Calu3 (cell line): ENCODE measurements around the gene SH3RF1. TPM values are rescaled to one million over a fixed set of nuclear protein-coding genes. Genes with fewer than 3 reads are reported as not detected.

Source experiments
- BruUV-seq: library from RNA; stranded (reverse); fragments of 400-500 nt; replicated peaks from 2 replicates; lab custom pipeline; 2021; lab: Mats Ljungman, UMichigan
- CTCF ChIA-PET: fragments of 300-600 bp; sonication (Branson Sonifier 250); formaldehyde crosslinking; loops from one replicate; lab custom pipeline; 2022; ENCODE audit warnings: antibody characterized with exemption; lab: Charles Lee
- DNase-seq: peaks from one replicate; pipeline ENCODE4 v3.0.0; 2022
- H3K27ac Mint-ChIP-seq: one replicate; pipeline ENCODE4 v1.8.0; 2022; ENCODE audit warnings: mixed read lengths; ENCODE audit not compliant: unreplicated experiment
- H3K27me3 Mint-ChIP-seq: one replicate; pipeline ENCODE4 v1.8.0; 2022; ENCODE audit warnings: mixed read lengths; ENCODE audit not compliant: unreplicated experiment
- H3K36me3 Mint-ChIP-seq: one replicate; pipeline ENCODE4 v1.8.0; 2022; ENCODE audit warnings: mild to moderate bottlenecking, moderate library complexity, mixed read lengths; ENCODE audit not compliant: insufficient read depth, unreplicated experiment
- H3K4me1 Mint-ChIP-seq: one replicate; pipeline ENCODE4 v1.8.0; 2022; ENCODE audit warnings: mild to moderate bottlenecking, low read depth, mixed read lengths; ENCODE audit not compliant: unreplicated experiment
- H3K4me3 Mint-ChIP-seq: one replicate; pipeline ENCODE4 v1.8.0; 2022; ENCODE audit warnings: mild to moderate bottlenecking, low read depth, moderate library complexity, mixed read lengths; ENCODE audit not compliant: unreplicated experiment
- H3K9me3 Mint-ChIP-seq: one replicate; pipeline ENCODE4 v1.8.0; 2022; ENCODE audit warnings: low read depth, mixed read lengths; ENCODE audit not compliant: unreplicated experiment
- CTCF ChIP-seq: fragments of 200-600 bp; IDR thresholded peaks from one replicate; pipeline ENCODE4 v1.8.0; 2022; ENCODE audit warnings: antibody characterized with exemption; ENCODE audit not compliant: unreplicated experiment
- intact Hi-C: fragments of 100-400 bp; cut with micrococcal nuclease; formaldehyde crosslinking; loops from one replicate; pipeline ENCODE4 v1.10.0; 2022; ENCODE audit not compliant: unreplicated experiment
- total RNA-seq: library from RNA; stranded (reverse); gene quantifications from 2 replicates; pipeline ENCODE4 v1.2.3, GENCODE V29; 2022

Gene SH3RF1
- total RNA-seq, 1 experiment from 2014 or later: 70.1 TPM

GRCh38 chr4:169212981-169213380 lies 57.8 kb downstream of the SH3RF1 start:
- H3K4me1 Mint-ChIP-seq: peaks cover 43% of the 10 kb centered on the region
- intact Hi-C loops: no loop called here
- H3K4me3 Mint-ChIP-seq: no peak overlapping the region
- CTCF ChIA-PET: interaction anchor here (0.5 kb wide), 1 partner anchor 121 kb away, joined by 5 read pairs; no protein-coding TSS in a partner anchor
- no peak overlapping the region for H3K27ac Mint-ChIP-seq
- BruUV-seq: no TSS peak
- no peak for DNase-seq
- TF ChIP-seq CTCF: no peak
- H3K9me3 Mint-ChIP-seq: peaks cover 2% of the 10 kb centered on the region
- no peaks in the 10 kb centered on the region for H3K27me3 Mint-ChIP-seq
- H3K36me3 Mint-ChIP-seq: peaks cover 43% of the 10 kb centered on the region

GRCh38 chr4:169210504-169211118 lies 60.1 kb downstream of the SH3RF1 start:
- TF ChIP-seq CTCF: no peak
- Mint-ChIP-seq H3K4me1 (peaks cover 37% of the 10 kb centered on the region), H3K4me3 (no peak overlapping the region), H3K36me3 (peaks cover 37% of the 10 kb centered on the region), H3K27ac (peak overlapping the region; percentile 14), H3K9me3 (peaks cover 2% of the 10 kb centered on the region), H3K27me3 (no peaks in the 10 kb centered on the region)
- CTCF ChIA-PET: no interaction called here
- DNase-seq: no peak
- BruUV-seq: no TSS peak
- intact Hi-C loops: no loop called here

- Mint-ChIP-seq H3K36me3 (peaks cover 39% of the 10 kb centered on the region), H3K9me3 (peaks cover 2% of the 10 kb centered on the region), H3K4me1 (peaks cover 40% of the 10 kb centered on the region), H3K27ac (no peak overlapping the region), H3K27me3 (no peaks in the 10 kb centered on the region), H3K4me3 (no peak overlapping the region)
- TF ChIP-seq CTCF: no peak
- intact Hi-C loops: no loop called here
- BruUV-seq: no TSS peak
- DNase-seq: no peak
- CTCF ChIA-PET: interaction anchor here (0.7 kb wide), 1 partner anchor 889 kb away, joined by 3 read pairs; no protein-coding TSS in a partner anchor
Measured at GRCh38 chr4:169209388-169209883, 61.3 kb downstream of the SH3RF1 start.

- intact Hi-C loops: no loop called here
- H3K4me3 Mint-ChIP-seq: no peak overlapping the region
- H3K4me1 Mint-ChIP-seq: peaks cover 41% of the 10 kb centered on the region
- no peaks in the 10 kb centered on the region for H3K27me3 Mint-ChIP-seq
- H3K36me3 Mint-ChIP-seq: peaks cover 34% of the 10 kb centered on the region
- no peak for DNase-seq
- H3K9me3 Mint-ChIP-seq: no peaks in the 10 kb centered on the region
- CTCF ChIA-PET: no interaction called here
- no TSS peak for BruUV-seq
- no peak for TF ChIP-seq CTCF
- no peak overlapping the region for H3K27ac Mint-ChIP-seq
Measured at GRCh38 chr4:169208516-169208915, 62.2 kb downstream of the SH3RF1 start.
